ENCODE measurements around the gene SLC37A4. TPM values are rescaled to one million over a fixed set of nuclear protein-coding genes. Genes with fewer than 3 reads are reported as not detected.

SLC37A4 gene
- total and polyA plus RNA-seq, 2 of the 13 experiments (the other 11 are each of a cell fraction or from before 2014, with no cell fraction given), result 43.0 to 56.1 TPM

GRCh38 chr11:119065369-119065768 is 34.7 kb upstream of the SLC37A4 start (continued):
- no peak for TF ChIP-seq ZNF552 (CRISPR knock-in tag; IDR thresholded peaks at IDR 0.05; ENCODE audit: borderline replicate concordance)
- TF ChIP-seq CTCF (CRISPR knock-in tag; IDR thresholded peaks at IDR 0.05), result peak; percentile 67
- no peak for TF ChIP-seq PHF8 (CRISPR knock-in tag; IDR thresholded peaks at IDR 0.05)
- TF ChIP-seq ZNF263 (CRISPR knock-in tag; IDR thresholded peaks at IDR 0.05), result no peak
- no peak for TF ChIP-seq THAP8 (CRISPR knock-in tag; IDR thresholded peaks at IDR 0.05; ENCODE audit: borderline replicate concordance)
- TF ChIP-seq FOXA1 (IDR thresholded peaks at IDR 0.05), result no peak
- no peak for TF ChIP-seq FOXA1 (CRISPR knock-in tag; IDR thresholded peaks at IDR 0.05)
- TF ChIP-seq ZSCAN31 (CRISPR knock-in tag; IDR thresholded peaks at IDR 0.05; ENCODE audit: low read depth), result no peak
- TF ChIP-seq MXD3 (CRISPR knock-in tag; IDR thresholded peaks at IDR 0.05), result no peak
- TF ChIP-seq SOX13 (IDR thresholded peaks at IDR 0.05), result no peak
- 0 out of 4 replicates have a peak, but pooled peaks of 1 of the 2 experiments have one; percentile 4 for TF ChIP-seq SOX13 (CRISPR knock-in tag; conservative IDR thresholded peaks at IDR 0.05 in 1 of 2, IDR thresholded peaks at IDR 0.05 in 1 of 2)
- TF ChIP-seq SMC3 (IDR thresholded peaks at IDR 0.05; ENCODE audit: low read length), result peak; percentile 57; the same call in 1 of the 2 replicates
- TF ChIP-seq SP2 (CRISPR knock-in tag; IDR thresholded peaks at IDR 0.05), result no peak
- no peak for TF ChIP-seq ZNF75D (CRISPR knock-in tag; IDR thresholded peaks at IDR 0.05; ENCODE audit: borderline replicate concordance)
- TF ChIP-seq THAP11 (CRISPR knock-in tag; IDR thresholded peaks at IDR 0.05), result no peak
- no peak for TF ChIP-seq YY1 (IDR thresholded peaks at IDR 0.05; ENCODE audit: insufficient read depth, insufficient replicate concordance, low read depth, low read length)
- no peak for TF ChIP-seq MXI1 (IDR thresholded peaks at IDR 0.05; ENCODE audit: borderline replicate concordance, low read depth, low read length)
- TF ChIP-seq ZNF614 (CRISPR knock-in tag; IDR thresholded peaks at IDR 0.05; ENCODE audit: borderline replicate concordance), result no peak
- TF ChIP-seq HMGXB3 (CRISPR knock-in tag; IDR thresholded peaks at IDR 0.05; ENCODE audit: borderline replicate concordance), result no peak
- TF ChIP-seq KDM2A (CRISPR knock-in tag; IDR thresholded peaks at IDR 0.05; ENCODE audit: borderline replicate concordance, low read depth), result no peak
- no peak for TF ChIP-seq REL (CRISPR knock-in tag; conservative IDR thresholded peaks at IDR 0.05)
- peak; percentile 21 for TF ChIP-seq XRCC5 (optimal IDR thresholded peaks at IDR 0.05; ENCODE audit: low read length)

Measured in HepG2 (cell line).